B cell (primary cell): ENCODE data around the gene DDX54.

Experiments
- CTCF ChIP-seq: fragments of 200-600 bp; IDR thresholded peaks from one replicate; pipeline ENCODE4 v1.8.0; 2022; ENCODE audit warnings: antibody characterized with exemption, mild to moderate bottlenecking
- EZH2 ChIP-seq: IDR thresholded peaks from 2 replicates; pipeline ENCODE4 v1.6.1; 2012; ENCODE audit warnings: borderline replicate concordance, low read depth, mild to moderate bottlenecking, moderate library complexity, low read length; ENCODE audit not compliant: insufficient read depth, poor library complexity, severe bottlenecking

- TF ChIP-seq CTCF (no peak), EZH2 (no peak)
Observed at GRCh38 chr12:113154351-113154973, 30.8 kb downstream of the DDX54 start.
